Fibroblast of gingiva (primary cell): ENCODE data around the gene RGR.

Experiments used
- DNase-seq: peaks from one replicate; pipeline ENCODE4 v3.0.0-alpha.2; 2011; ENCODE audit warnings: low read depth

The RGR gene

GRCh38 chr10:84296091-84296981 lies 51.5 kb downstream of the RGR start:
- DNase-seq, result peak; percentile 85

GRCh38 chr10:84298057-84298456 lies 53.2 kb downstream of the RGR start:
- DNase-seq, result no peak

- DNase-seq, result no peak
These were observed 57.4 kb downstream of the RGR start for GRCh38 chr10:84302223-84302622.

- DNase-seq, result no peak
These were observed 62.0 kb downstream of the RGR start for GRCh38 chr10:84306751-84307384.

GRCh38 chr10:84308021-84308420 lies 63.2 kb downstream of the RGR start:
- no peak for DNase-seq

GRCh38 chr10:84308481-84309304 lies 63.8 kb downstream of the RGR start:
- peak; percentile 66 for DNase-seq
